HG03469 (cell line): ENCODE measurements around the gene RXRG.

Experiments used
- ATAC-seq: cut with Tn5 transposase; IDR thresholded peaks from one replicate; pipeline ENCODE4 v1.9.1; 2021; ENCODE audit warnings: mild to moderate bottlenecking, moderate library complexity, moderate number of reproducible peaks; ENCODE audit not compliant: unreplicated experiment

The RXRG gene

GRCh38 chr1:165411396-165411795 is 33.5 kb downstream of the RXRG start:
- ATAC-seq = no peak

- ATAC-seq = no peak
Observed at GRCh38 chr1:165409657-165410358, 35.1 kb downstream of the RXRG start.

GRCh38 chr1:165408518-165408917 is 36.4 kb downstream of the RXRG start:
- no peak for ATAC-seq

GRCh38 chr1:165407398-165407797 is 37.5 kb downstream of the RXRG start:
- no peak for ATAC-seq

DNA sequence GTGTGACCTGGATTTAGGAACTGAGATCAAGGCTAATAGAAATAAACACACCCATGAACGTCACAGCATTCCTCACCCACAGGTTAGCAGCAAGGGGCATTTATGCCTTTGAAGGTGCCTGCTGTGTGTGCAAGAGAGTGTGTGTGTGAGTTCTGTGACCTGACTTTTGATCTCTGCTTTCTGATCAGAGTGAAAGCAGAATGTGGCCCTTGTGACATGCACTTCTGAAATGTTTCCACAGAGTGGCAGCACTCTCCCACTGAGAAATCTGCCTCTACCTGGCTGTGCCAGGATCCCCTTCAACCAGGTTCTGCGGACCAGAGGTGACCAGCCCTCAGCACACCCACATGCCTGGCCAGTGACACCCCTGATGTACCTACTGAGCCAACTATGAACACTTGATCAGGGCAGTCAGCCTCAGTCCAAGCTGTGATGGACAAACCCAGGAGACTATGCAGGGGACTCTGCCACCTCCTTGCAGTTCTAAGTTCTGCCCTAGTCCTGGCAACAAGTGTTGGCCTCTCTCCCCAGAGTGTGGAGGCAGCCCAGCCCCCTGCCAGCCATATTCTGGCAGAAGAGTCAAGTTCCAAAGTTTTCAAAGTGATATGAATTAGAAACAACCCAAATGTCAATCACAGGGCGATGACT is 41.0 kb downstream of the RXRG start:
- peak; percentile 63 for ATAC-seq

GRCh38 chr1:165402517-165403111 is 42.3 kb downstream of the RXRG start:
- no peak for ATAC-seq

DNA sequence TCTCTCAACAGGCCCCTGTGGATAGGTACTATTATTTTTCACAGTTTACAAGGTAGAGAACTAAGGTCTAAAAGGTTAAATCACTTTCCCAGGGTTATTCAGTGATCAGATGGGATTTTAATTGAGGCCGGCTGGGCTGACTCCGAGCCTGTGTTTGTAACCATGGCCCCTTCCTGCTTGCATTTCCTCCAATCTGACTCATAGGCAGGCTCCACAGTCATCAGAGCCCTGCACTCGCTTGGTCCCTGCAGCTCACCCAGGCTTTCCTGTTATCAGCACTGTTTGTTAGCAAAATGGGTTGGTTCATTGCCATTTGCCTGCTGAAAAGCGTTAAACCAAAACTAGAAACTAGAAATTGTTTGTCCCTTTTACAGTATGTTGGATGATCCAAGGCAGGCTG is 47.0 kb downstream of the RXRG start:
- ATAC-seq = no peak

- no peak for ATAC-seq
Observed at GRCh38 chr1:165395901-165396300, 49.0 kb downstream of the RXRG start.

GRCh38 chr1:165395478-165395877 is 49.4 kb downstream of the RXRG start:
- ATAC-seq = peak; percentile 29

DNA sequence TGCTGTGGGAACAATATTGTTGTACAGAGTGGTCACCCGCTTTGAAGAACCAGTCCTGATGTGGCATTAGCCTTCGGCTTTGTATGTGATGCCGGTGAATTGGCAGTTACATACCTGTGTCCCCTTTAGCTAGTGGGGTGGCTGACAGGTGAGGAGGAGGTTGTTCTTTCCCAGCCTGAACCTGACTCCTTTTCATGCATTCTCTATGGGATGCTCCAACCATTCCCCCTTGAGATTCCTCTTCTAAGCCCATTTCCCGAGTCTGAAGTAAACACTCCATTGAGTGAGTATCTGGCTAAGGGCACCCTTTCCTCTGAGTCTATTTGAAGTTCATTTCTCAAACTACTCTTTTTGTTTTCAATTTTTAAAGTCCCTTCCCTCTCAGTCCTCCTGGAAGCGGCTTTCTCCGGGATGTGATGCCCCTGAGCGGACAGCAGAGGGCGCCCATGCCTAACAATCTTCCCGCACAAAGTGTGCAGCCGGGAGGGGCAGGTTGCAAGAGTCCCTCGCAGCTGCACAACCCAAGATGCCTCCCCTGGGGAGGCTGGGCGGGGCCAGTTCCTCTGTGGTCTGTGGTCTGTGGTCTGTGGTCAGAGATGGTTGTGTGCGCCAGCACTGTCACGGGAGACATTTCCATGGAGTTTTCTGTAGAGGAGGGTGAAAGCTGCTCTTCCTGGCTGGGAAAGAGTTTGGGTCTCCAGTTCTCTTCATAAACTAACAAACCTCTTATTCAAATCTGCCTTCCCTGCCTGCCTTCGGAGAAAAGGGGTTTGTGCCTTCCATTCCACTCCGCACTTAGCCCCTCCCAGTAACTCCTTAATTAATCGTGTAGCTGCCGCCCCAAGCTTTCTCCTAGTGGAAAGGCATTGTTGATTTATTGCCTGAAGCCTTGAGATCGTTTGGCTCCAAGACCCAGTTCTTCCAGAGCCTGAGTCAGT is 52.0 kb downstream of the RXRG start:
- ATAC-seq = peak; percentile 96

- no peak for ATAC-seq
Observed at GRCh38 chr1:165389609-165390008, 55.3 kb downstream of the RXRG start.

- no peak for ATAC-seq
Observed at GRCh38 chr1:165387961-165388360, 57.0 kb downstream of the RXRG start.

GRCh38 chr1:165387505-165387904 is 57.4 kb downstream of the RXRG start:
- no peak for ATAC-seq

DNA sequence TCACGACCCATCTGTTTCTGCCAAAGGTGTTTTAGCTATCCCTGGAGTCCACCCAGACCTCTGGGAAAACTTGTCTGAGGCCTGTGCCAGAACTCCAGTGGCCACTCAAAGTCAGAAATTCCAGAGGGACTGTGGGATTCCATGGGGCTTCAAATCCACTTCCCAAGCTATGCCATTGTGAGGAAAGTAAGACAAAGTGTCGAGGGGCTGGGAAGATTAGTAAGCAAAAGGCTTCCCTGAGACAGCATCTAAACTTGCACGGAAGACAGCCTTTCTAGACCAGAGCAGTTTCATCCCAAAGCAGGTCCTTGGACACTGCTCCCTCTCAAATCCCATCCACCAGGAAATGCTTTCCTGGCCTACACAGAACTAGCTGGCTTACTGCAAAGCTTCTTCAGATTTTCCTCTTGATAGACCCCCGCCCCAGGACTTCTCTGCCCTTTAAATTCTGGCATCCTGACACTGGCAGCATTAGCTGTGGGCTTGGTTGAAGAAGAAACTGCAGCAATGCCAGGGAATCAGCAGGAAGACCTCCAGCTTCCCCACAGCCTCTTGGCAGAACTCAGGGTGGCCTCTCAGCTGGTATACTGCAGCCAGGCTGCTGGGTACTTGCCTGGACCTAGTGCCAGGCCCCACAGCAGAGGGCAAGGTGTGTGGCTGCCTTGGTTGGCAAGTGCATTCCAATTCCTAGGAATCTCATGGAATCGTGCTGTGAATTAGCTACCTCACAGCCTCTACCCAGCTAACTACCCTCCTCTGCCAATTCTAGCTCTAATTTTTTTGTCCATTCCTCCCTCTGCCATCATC is 61.1 kb downstream of the RXRG start:
- ATAC-seq = no peak

DNA sequence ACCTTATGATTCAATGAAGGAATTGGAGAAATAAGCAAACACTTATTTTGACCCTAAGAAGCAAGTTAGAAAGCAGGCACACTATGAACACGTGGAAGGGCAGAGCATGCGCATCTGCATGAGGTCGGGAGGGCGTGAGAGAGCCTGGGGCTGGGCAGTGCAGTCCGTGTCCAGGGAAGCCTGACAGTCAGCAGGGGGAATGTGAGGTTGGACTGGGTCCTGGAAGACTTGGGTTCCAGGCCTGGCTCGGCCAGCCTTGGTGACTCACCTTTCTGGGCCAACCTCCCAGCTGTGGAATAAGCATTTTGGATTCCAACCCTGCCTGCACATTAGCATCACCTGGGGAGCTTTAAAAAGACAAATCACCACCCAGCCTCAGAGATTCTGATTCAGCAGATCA is 61.9 kb downstream of the RXRG start:
- no peak for ATAC-seq

- no peak for ATAC-seq
Observed at GRCh38 chr1:165381745-165382505, 63.0 kb downstream of the RXRG start.

DNA sequence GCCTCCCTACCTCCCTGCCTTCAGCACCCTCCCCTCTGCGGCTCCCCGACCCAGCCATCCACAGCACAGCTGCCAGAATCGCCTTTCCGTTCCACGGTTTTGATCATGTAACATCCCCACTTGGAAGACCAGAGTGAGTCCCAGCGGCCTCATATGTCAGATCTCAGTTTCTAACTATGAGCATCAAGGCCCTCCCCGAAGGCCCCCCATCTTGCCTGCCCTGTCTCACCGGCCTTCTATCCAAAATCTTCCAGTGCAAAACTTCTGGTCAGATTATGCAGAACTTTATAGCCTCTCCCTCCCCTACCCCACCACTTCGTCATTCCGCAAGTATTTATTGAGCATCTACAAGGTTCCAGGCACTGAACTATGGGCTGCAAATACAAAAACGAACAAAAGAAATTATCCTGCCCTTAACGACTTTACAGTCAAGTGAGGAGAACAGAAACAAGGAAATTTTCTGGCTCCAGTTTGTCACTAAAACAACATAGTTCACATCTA is 68.1 kb downstream of the RXRG start:
- no peak for ATAC-seq

DNA sequence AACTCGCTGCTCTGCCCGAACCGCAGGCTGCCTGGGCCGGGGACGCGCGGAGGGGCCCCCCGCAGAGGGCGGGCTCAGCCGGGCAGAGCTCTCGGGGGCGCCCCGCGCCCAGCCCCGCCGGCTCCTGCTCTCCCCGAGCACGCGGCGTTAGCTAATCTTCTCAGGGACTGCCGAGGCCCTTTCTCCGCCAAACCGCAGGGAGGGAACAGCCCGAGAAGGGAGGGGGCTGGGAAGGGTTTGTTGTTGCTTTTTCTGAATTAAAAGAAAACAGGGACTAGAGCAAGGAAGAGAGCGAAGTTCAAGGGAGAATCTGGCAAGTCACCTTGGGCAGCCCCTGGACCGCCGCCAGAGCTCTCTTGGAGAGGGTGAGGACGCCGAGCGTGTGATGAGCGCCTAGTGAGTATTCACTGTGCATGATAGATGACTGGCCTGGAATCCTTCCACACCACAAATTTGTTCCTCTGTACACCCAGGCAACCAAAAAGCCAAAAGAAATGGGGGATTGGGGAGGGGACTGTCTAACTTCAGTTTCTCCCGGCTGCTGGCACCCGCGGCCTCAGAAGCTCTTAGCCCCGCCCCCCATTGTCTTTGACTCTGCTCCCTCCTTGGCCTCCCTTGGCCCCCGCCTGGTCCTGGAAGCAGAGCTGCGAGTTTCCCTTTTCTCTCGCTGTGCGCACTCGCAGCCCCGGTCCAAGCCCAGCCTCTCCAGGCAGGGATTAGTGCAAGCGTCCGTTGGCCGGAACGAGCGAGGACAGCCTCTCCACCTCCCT is 68.7 kb downstream of the RXRG start:
- ATAC-seq = no peak

DNA sequence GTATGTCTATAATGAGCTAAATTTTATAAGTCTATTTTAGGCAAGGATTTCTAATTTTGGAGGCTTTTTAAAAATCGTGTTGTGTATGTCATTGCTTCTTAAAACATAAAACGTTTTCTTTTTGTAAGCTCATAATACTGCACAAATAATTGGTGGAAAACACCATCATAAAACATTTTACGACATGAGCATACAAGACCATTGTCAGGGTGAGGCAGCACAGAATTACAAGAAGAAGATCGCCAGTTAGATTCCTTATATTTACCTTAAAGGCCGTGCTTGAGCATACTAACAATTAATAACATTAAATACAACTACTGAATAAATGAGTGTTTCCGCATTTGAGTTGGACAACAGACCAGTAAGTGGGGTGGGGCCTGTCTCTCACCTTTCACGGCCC is 69.3 kb downstream of the RXRG start:
- no peak for ATAC-seq
